K562 (cell line): ENCODE measurements around the gene BCAM. TPM values are rescaled to one million over a fixed set of nuclear protein-coding genes. Genes with fewer than 3 reads are reported as not detected.

ENCODE experiments used
- ATAC-seq: fragments of 200-7000 bp; cut with Tn5 transposase; 3 replicates; pipeline ENCODE4 v1.9.1; 2020; ENCODE audit warnings: moderate library complexity
- BruUV-seq: library from RNA; stranded (reverse); fragments of 400-500 nt; replicated peaks from 2 replicates; lab custom pipeline; 2021; lab: Mats Ljungman, UMichigan
- CTCF ChIA-PET: fragments of 300-600 bp; formaldehyde crosslinking; extraction: SDS; loops from one replicate; lab custom pipeline; 2021; ENCODE audit warnings: low intra/inter-chr PET ratio; lab: Yijun Ruan, JAX
- POLR2A ChIA-PET: fragments of 300-600, 350-650 bp; sonication (Branson Sonifier 250); formaldehyde crosslinking; extraction: SDS; loops from one replicate; lab custom pipeline; 2021; ENCODE audit warnings: antibody characterized with exemption, inconsistent platforms; lab: Yijun Ruan, JAX
- DNase-seq, 4 experiments: peaks; one replicate each; pipeline versions ENCODE4 v3.0.0 to v3.0.0-alpha.2; 2011 to 2018; ENCODE audit warnings: low spot score in 3 of 4, mixed read lengths in 3 of 4; ENCODE audit errors: extremely low read depth in 1 of 4
- FAIRE-seq: peaks from 2 replicates; lab custom pipeline; 2011; peaks lifted over from hg19 to GRCh38; lab: Jason Lieb, UNC
- H2AFZ ChIP-seq: 2 replicates; pipeline ENCODE4 v1.6.0; 2011; ENCODE audit warnings: low read depth, low read length, control low read depth, inconsistent platforms
- H3K27ac ChIP-seq: fragments of 200-600 bp; 3 replicates; pipeline ENCODE4 v1.8.0; 2011; ENCODE audit warnings: low read depth, mild to moderate bottlenecking, control low read depth, inconsistent platforms, low read length, moderate library complexity, mixed read lengths; ENCODE audit errors: extremely low read depth
- H3K27me3 ChIP-seq, 2 experiments: fragments of 300-600 bp in 1 of 2; 2 replicates in 1 of 2; 3 replicates in 1 of 2; pipeline versions ENCODE4 v1.6.0 to v1.8.0; 2011; ENCODE audit warnings: inconsistent platforms in 2 of 2, low read length in 2 of 2, mild to moderate bottlenecking in 1 of 2, mixed read lengths in 1 of 2, moderate library complexity in 1 of 2; ENCODE audit not compliant: control insufficient read depth in 2 of 2, insufficient read depth in 2 of 2
- H3K36me3 ChIP-seq: fragments of 300-600 bp; 3 replicates; pipeline ENCODE4 v1.8.0; 2011; ENCODE audit warnings: mild to moderate bottlenecking, low read length, inconsistent platforms; ENCODE audit not compliant: control insufficient read depth, insufficient read depth
- H3K4me1 ChIP-seq, 2 experiments: fragments of 200-600 bp in 1 of 2; replicated peaks in 1 of 2; 2 replicates in 1 of 2; 3 replicates in 1 of 2; pipeline versions ENCODE4 v1.5.1 to v1.8.0; 2011; ENCODE audit warnings: inconsistent platforms in 2 of 2, low read length in 2 of 2, mild to moderate bottlenecking in 1 of 2, mixed read lengths in 1 of 2, moderate library complexity in 1 of 2; ENCODE audit not compliant: control insufficient read depth in 2 of 2, insufficient read depth in 2 of 2
- H3K4me2 ChIP-seq: 2 replicates; pipeline ENCODE4 v1.6.1; 2011; ENCODE audit warnings: low read length, control low read depth, inconsistent platforms, mixed read lengths; ENCODE audit not compliant: insufficient read depth
- H3K4me3 ChIP-seq: fragments of 200-600 bp; sonication (generic), shearing (Covaris generic); 2 replicates; pipeline ENCODE4 v1.5.1; 2016; ENCODE audit warnings: control low read depth, inconsistent platforms
- H3K79me2 ChIP-seq: fragments of 200-600 bp; 3 replicates; pipeline ENCODE4 v1.8.0; 2011; ENCODE audit warnings: low read length, inconsistent platforms; ENCODE audit not compliant: control insufficient read depth, insufficient read depth
- H3K9ac ChIP-seq, 2 experiments: 2 replicates each; pipeline versions ENCODE4 v1.6.0 to v1.6.1; 2011; ENCODE audit warnings: low read depth in 2 of 2, low read length in 2 of 2, control low read depth in 1 of 2, inconsistent platforms in 1 of 2, mild to moderate bottlenecking in 1 of 2, mixed read lengths in 1 of 2; ENCODE audit not compliant: insufficient read depth in 1 of 2
- H3K9me1 ChIP-seq: one replicate; pipeline ENCODE4 v1.6.0; 2011; ENCODE audit warnings: inconsistent platforms, mild to moderate bottlenecking, low read length, moderate library complexity; ENCODE audit not compliant: control insufficient read depth, insufficient read depth
- H3K9me3 ChIP-seq: replicated peaks from 2 replicates; pipeline ENCODE4 v1.5.1; 2011; ENCODE audit warnings: low read depth, low read length, inconsistent platforms; ENCODE audit not compliant: control insufficient read depth, insufficient read depth
- H4K20me1 ChIP-seq: replicated peaks from 2 replicates; pipeline ENCODE4 v1.6.1; 2011; ENCODE audit warnings: low read length, inconsistent platforms, mixed read lengths; ENCODE audit not compliant: control insufficient read depth, insufficient read depth
- CHCHD3 ChIP-seq: fragments of 250-450 bp; sonication (Bioruptor Pico); IDR thresholded peaks from 2 replicates; pipeline ENCODE4 v2.1.2; 2022; ENCODE audit warnings: mild to moderate bottlenecking
- CREB3 ChIP-seq: fragments of 450-650 bp; conservative IDR thresholded peaks from 2 replicates; pipeline ENCODE4 v1.6.1; 2016; ENCODE audit warnings: missing genetic modification characterization, low read depth, mild to moderate bottlenecking, missing compliant biosample characterization, moderate library complexity
- FOXJ2 ChIP-seq: fragments of 200-800 bp; sonication (Bioruptor generic); IDR thresholded peaks from 2 replicates; pipeline ENCODE4 v1.6.1; 2016; ENCODE audit warnings: missing genetic modification characterization, missing compliant biosample characterization
- KDM4B ChIP-seq, 2 experiments: fragments of 450-650 bp in 1 of 2; sonication (generic) in 1 of 2; IDR thresholded peaks; 2 replicates each; pipeline ENCODE4 v1.6.1; 2016 to 2017; ENCODE audit warnings: borderline replicate concordance in 2 of 2, antibody characterized with exemption in 1 of 2, low read depth in 1 of 2, mild to moderate bottlenecking in 1 of 2
- NFIC ChIP-seq: fragments of 450-650 bp; IDR thresholded peaks from 2 replicates; pipeline ENCODE4 v1.6.1; 2017; ENCODE audit warnings: mild to moderate bottlenecking, inconsistent platforms
- PML ChIP-seq: IDR thresholded peaks from 2 replicates; pipeline ENCODE4 v1.6.1; 2012; ENCODE audit warnings: low read length, inconsistent platforms
- SMAD4 ChIP-seq: fragments of 250-450 bp; sonication (Bioruptor Pico); conservative IDR thresholded peaks from 2 replicates; pipeline ENCODE4 v1.8.0; 2021; ENCODE audit warnings: inconsistent platforms, mild to moderate bottlenecking, moderate library complexity
- ZBTB26 ChIP-seq: fragments of 450-650 bp; formaldehyde crosslinking; IDR thresholded peaks from 2 replicates; pipeline ENCODE4 v1.4.0; 2022; ENCODE audit warnings: missing genetic modification characterization
- ZBTB7A ChIP-seq: IDR thresholded peaks from 2 replicates; pipeline ENCODE4 v1.6.1; 2011; ENCODE audit warnings: low read depth, mild to moderate bottlenecking, low read length, moderate library complexity, borderline replicate concordance; ENCODE audit not compliant: control insufficient read depth
- ZNF239 ChIP-seq: fragments of 250-450 bp; sonication (Bioruptor Pico); IDR thresholded peaks from 2 replicates; pipeline ENCODE4 v1.4.0; 2020; ENCODE audit warnings: mild to moderate bottlenecking
- ZNF551 ChIP-seq: fragments of 250-450 bp; sonication (Bioruptor Pico); IDR thresholded peaks from 2 replicates; pipeline ENCODE4 v1.5.0; 2021; ENCODE audit warnings: mild to moderate bottlenecking, moderate library complexity
- WGBS: fragments of 100-300 bp; shearing (Covaris generic); methylation state at CpG from one replicate; pipeline ENCODE4 v1.1.6; 2016; ENCODE audit warnings: low coverage, mixed read lengths; ENCODE audit not compliant: insufficient coverage; ENCODE audit errors: missing lambda C conversion rate; 5-methylcytosine and 5-hydroxymethylcytosine counted together
- in situ Hi-C: fragments of 300-500 bp; cut with MboI; formaldehyde crosslinking; loops from 4 replicates; pipeline ENCODE4 v1.15.0; 2018; ENCODE audit warnings: inconsistent platforms, mixed read lengths
- intact Hi-C: fragments of 100-400 bp; cut with micrococcal nuclease; formaldehyde crosslinking; loops from 2 replicates; pipeline ENCODE4 v1.14.2; 2022
- polyA plus RNA-seq, 8 experiments: library from polyadenylated mRNA; depleted of rRNA in 4 of 8; stranded (reverse) in 5 of 8; unstranded in 3 of 8; fragments of >200 nt; fragmentation: Nextera tagmentation in 2 of 8; fragmentation: Illumina TruSeq in 1 of 8; extraction: Ambion mirVana in 2 of 8; extraction: Trizol in 1 of 8; gene quantifications; 2 replicates each; pipeline versions ENCODE4 v1.2.1 to v1.2.3, GENCODE V29; 2011 to 2014; ENCODE audit warnings: inconsistent platforms in 1 of 8, missing spikeins in 1 of 8
- total RNA-seq, 7 experiments: library from RNA; depleted of rRNA in 6 of 7; stranded (reverse); fragments of >200 nt in 6 of 7; fragmentation: Illumina TruSeq in 2 of 7; extraction: Trizol in 2 of 7; gene quantifications; 2 replicates each; pipeline versions ENCODE4 v1.2.1 to v1.2.3, GENCODE V29; 2011 to 2021; ENCODE audit warnings: low replicate concordance in 1 of 7

BCAM gene
- total and polyA plus RNA-seq, 9 of the 15 experiments (the other 6 are each of a cell fraction or from before 2014, with no cell fraction given): 0.07 to 1.3 (median 0.33) TPM; not detected in 2

- ChIA-PET CTCF (no interaction called here), POLR2A (no interaction called here)
- Histone ChIP-seq H3K36me3 (no peaks in the 10 kb centered on the region), H3K27me3 (peaks cover 24 to 35% of the 10 kb centered on the region in 2 experiments; a peak in 3 of 5 replicates), H4K20me1 (no peaks in the 10 kb centered on the region), H3K27ac (no peak overlapping the region), H3K9me3 (no peaks in the 10 kb centered on the region), H3K4me3 (no peak overlapping the region), H3K9ac (no peak overlapping the region), H3K4me2 (no peak overlapping the region), H3K4me1 (peaks cover 0 to 35% of the 10 kb centered on the region in 2 experiments; a peak in 2 of 5 replicates), H3K9me1 (no peaks in the 10 kb centered on the region), H3K79me2 (no peaks in the 10 kb centered on the region), H2AFZ (no peak overlapping the region)
- FAIRE-seq (no peak), DNase-seq (peak in 2 of 4 experiments; percentile 17 to 23), ATAC-seq (peak; percentile 24; the same call in 2 of the 3 replicates)
- peak; percentile 43 for TF ChIP-seq NFIC
- no peak for TF ChIP-seq FOXJ2 (tag)
- WGBS: 13% methylated on average over 8 of the region's 8 CpGs
- intact Hi-C loops (no loop called here), in situ Hi-C loops (no loop called here)
- BruUV-seq: no TSS peak
Observed at GRCh38 chr19:44817725-44818465, 9.0 kb downstream of the BCAM start.

- BruUV-seq: no TSS peak
- no peak overlapping the region for H3K4me3 ChIP-seq
- H3K4me2 ChIP-seq: no peak overlapping the region
- H3K9me1 ChIP-seq: no peaks in the 10 kb centered on the region
- in situ Hi-C loops (no loop called here), intact Hi-C loops (no loop called here)
- DNase-seq: no peak
- 30% methylated on average over 14 of the region's 20 CpGs for WGBS
- H3K79me2 ChIP-seq: no peaks in the 10 kb centered on the region
- ChIA-PET CTCF (no interaction called here), POLR2A (no interaction called here)
- no peak for FAIRE-seq
- H3K36me3 ChIP-seq: no peaks in the 10 kb centered on the region
- no peak; the same call in 2 of the 3 replicates for ATAC-seq
- no peaks in the 10 kb centered on the region for H4K20me1 ChIP-seq
- no peak overlapping the region for H3K27ac ChIP-seq
- peak overlapping the region in 1 of 2 experiments; percentile 10; a peak in 1 of 4 replicates for H3K9ac ChIP-seq
- H3K4me1 ChIP-seq: peaks cover 0 to 28% of the 10 kb centered on the region in 2 experiments; a peak in 2 of 5 replicates
- H3K27me3 ChIP-seq: peaks cover 26 to 41% of the 10 kb centered on the region in 2 experiments; a peak in 4 of 5 replicates
- H3K9me3 ChIP-seq: no peaks in the 10 kb centered on the region
- H2AFZ ChIP-seq: no peak overlapping the region
- TF ChIP-seq SMAD4 (CRISPR knock-in tag) (no peak), KDM4B (IDR thresholded peaks at IDR 0.05; ENCODE audit: borderline replicate concordance in 2 of 2, low read depth in 1 of 2) (no peak), CHCHD3 (CRISPR knock-in tag) (no peak), PML (no peak), ZNF239 (CRISPR knock-in tag) (no peak), ZBTB26 (CRISPR knock-in tag) (no peak), ZBTB7A (no peak), CREB3 (tag) (no peak), ZNF551 (CRISPR knock-in tag) (no peak)
Observed at GRCh38 chr19:44818466-44819031, 9.6 kb downstream of the BCAM start.
